SK-N-SH (cell line): ENCODE results near the gene C9orf72. TPM values are rescaled to one million over a fixed set of nuclear protein-coding genes. Genes with fewer than 3 reads are reported as not detected.

Experiments used
- CTCF ChIA-PET: fragments of 300-600, 350-600 bp; formaldehyde crosslinking; extraction: SDS; loops from one replicate; lab custom pipeline; 2021; lab: Yijun Ruan, JAX
- POLR2A ChIA-PET: fragments of 350-600 bp; sonication (Branson Sonifier 250); formaldehyde crosslinking; extraction: SDS; loops from one replicate; lab custom pipeline; 2020; ENCODE audit warnings: antibody characterized with exemption, inconsistent platforms; lab: Yijun Ruan, JAX
- DNase-seq: peaks from one replicate; pipeline ENCODE4 v3.0.0; 2012
- H2AFZ ChIP-seq: fragments of 200-600 bp; sonication (generic); 2 replicates; pipeline ENCODE4 v1.8.1; 2016; ENCODE audit warnings: antibody characterized with exemption, mild to moderate bottlenecking, low read depth
- H3F3A ChIP-seq: fragments of 200-600 bp; sonication (generic); replicated peaks from 2 replicates; pipeline ENCODE3; 2016; ENCODE audit warnings: antibody characterized with exemption, mild to moderate bottlenecking; ENCODE audit not compliant: insufficient read depth
- H3K27ac ChIP-seq, 2 experiments: fragments of 200-500 bp in 1 of 2; fragments of 200-600 bp in 1 of 2; sonication (Bioruptor generic) in 1 of 2; sonication (generic), shearing (Covaris generic) in 1 of 2; 2 replicates each; pipeline versions ENCODE4 v1.5.1 to v1.6.1; 2014 to 2016; ENCODE audit warnings: low read depth in 2 of 2, inconsistent platforms in 1 of 2, low read length in 1 of 2, mild to moderate bottlenecking in 1 of 2, mixed read lengths in 1 of 2
- H3K27me3 ChIP-seq: fragments of 200-600 bp; sonication (generic), shearing (Covaris generic); 2 replicates; pipeline ENCODE4 v1.6.1; 2016; ENCODE audit warnings: mixed run types; ENCODE audit not compliant: insufficient read depth
- H3K36me3 ChIP-seq, 2 experiments: fragments of 200-500 bp in 1 of 2; fragments of 200-600 bp in 1 of 2; sonication (Bioruptor generic) in 1 of 2; sonication (generic) in 1 of 2; replicated peaks in 1 of 2; 2 replicates each; pipeline versions ENCODE3 to v1.5.1; 2014 to 2016; ENCODE audit warnings: low read length in 1 of 2, mild to moderate bottlenecking in 1 of 2; ENCODE audit not compliant: insufficient read depth in 2 of 2, control insufficient read depth in 1 of 2
- H3K4me1 ChIP-seq, 2 experiments: fragments of 200-500 bp in 1 of 2; fragments of 200-600 bp in 1 of 2; sonication (Bioruptor generic) in 1 of 2; sonication (generic), shearing (Covaris generic) in 1 of 2; 2 replicates each; pipeline versions ENCODE4 v1.5.1 to v1.6.1; 2014 to 2016; ENCODE audit warnings: low read depth in 1 of 2, low read length in 1 of 2, mixed run types in 1 of 2; ENCODE audit not compliant: insufficient read depth in 2 of 2, control insufficient read depth in 1 of 2
- H3K4me2 ChIP-seq: fragments of 200-600 bp; sonication (generic), shearing (Covaris generic); 2 replicates; pipeline ENCODE4 v1.6.1; 2017; ENCODE audit warnings: mixed run types
- H3K4me3 ChIP-seq, 2 experiments: fragments of 200-500 bp in 1 of 2; fragments of 200-600 bp in 1 of 2; sonication (Bioruptor generic) in 1 of 2; sonication (generic), shearing (Covaris generic) in 1 of 2; 2 replicates each; pipeline versions ENCODE4 v1.5.1 to v1.8.1; 2014 to 2016; ENCODE audit warnings: low read depth in 2 of 2, inconsistent platforms in 1 of 2, low read length in 1 of 2, mild to moderate bottlenecking in 1 of 2, mixed read lengths in 1 of 2, moderate library complexity in 1 of 2
- H3K79me2 ChIP-seq: fragments of 200-600 bp; sonication (generic); 2 replicates; pipeline ENCODE4 v1.8.1; 2017; ENCODE audit warnings: mild to moderate bottlenecking; ENCODE audit not compliant: insufficient read depth
- H3K9ac ChIP-seq: fragments of 200-600 bp; sonication (generic); 2 replicates; pipeline ENCODE4 v1.6.1; 2017; ENCODE audit warnings: mixed run types
- H3K9me2 ChIP-seq: fragments of 200-600 bp; sonication (generic); 2 replicates; pipeline ENCODE4 v1.6.1; 2017; ENCODE audit warnings: mixed run types
- H3K9me3 ChIP-seq: fragments of 200-600 bp; sonication (generic); 2 replicates; pipeline ENCODE4 v1.6.1; 2017; ENCODE audit warnings: mixed run types, mild to moderate bottlenecking, moderate library complexity
- H4K20me1 ChIP-seq: fragments of 200-600 bp; sonication (generic); 2 replicates; pipeline ENCODE4 v1.6.1; 2017; ENCODE audit warnings: mild to moderate bottlenecking, mixed run types; ENCODE audit not compliant: insufficient read depth
- EP300 ChIP-seq, 2 experiments: IDR thresholded peaks; 2 replicates each; pipeline versions ENCODE4 v1.4.0 to v1.6.1; 2012; ENCODE audit warnings: borderline replicate concordance in 1 of 2, low read depth in 1 of 2, low read length in 1 of 2
- FOSL2 ChIP-seq: IDR thresholded peaks from 2 replicates; pipeline ENCODE4 v1.4.0; 2012; ENCODE audit warnings: low read depth, mild to moderate bottlenecking, moderate library complexity, borderline replicate concordance
- FOXJ3 ChIP-seq: sonication (generic); formaldehyde crosslinking; IDR thresholded peaks from 2 replicates; pipeline ENCODE4 v1.5.1; 2020; ENCODE audit warnings: mild to moderate bottlenecking, missing genetic modification reagents
- JUND ChIP-seq: IDR thresholded peaks from 2 replicates; pipeline ENCODE4 v1.4.0; 2012
- MEF2A ChIP-seq: IDR thresholded peaks from 2 replicates; pipeline ENCODE4 v1.4.0; 2012; ENCODE audit warnings: low read depth, borderline replicate concordance
- MXI1 ChIP-seq: IDR thresholded peaks from 2 replicates; pipeline ENCODE4 v1.6.1; 2012; ENCODE audit warnings: mild to moderate bottlenecking, low read depth, low read length, improper control_type of control experiment
- NRF1 ChIP-seq: IDR thresholded peaks from 2 replicates; pipeline ENCODE4 v1.6.1; 2012; ENCODE audit warnings: low read depth, mild to moderate bottlenecking, low read length
- RXRA ChIP-seq: IDR thresholded peaks from 2 replicates; pipeline ENCODE4 v1.4.0; 2012; ENCODE audit warnings: low read depth, mild to moderate bottlenecking, borderline replicate concordance
- SIN3A ChIP-seq: IDR thresholded peaks from 2 replicates; pipeline ENCODE4 v1.6.1; 2012; ENCODE audit warnings: low read depth, mild to moderate bottlenecking, low read length, moderate library complexity, borderline replicate concordance
- TAF1 ChIP-seq: IDR thresholded peaks from 2 replicates; pipeline ENCODE4 v1.6.1; 2012; ENCODE audit warnings: low read depth, mild to moderate bottlenecking, low read length, moderate library complexity, borderline replicate concordance
- TCF12 ChIP-seq: IDR thresholded peaks from 2 replicates; pipeline ENCODE4 v1.4.0; 2012
- YY1 ChIP-seq: IDR thresholded peaks from 2 replicates; pipeline ENCODE4 v1.4.0; 2012; ENCODE audit warnings: low read depth, mild to moderate bottlenecking
- WGBS: methylation state at CpG from one replicate; pipeline ENCODE4 v1.1.6; 2017; ENCODE audit warnings: low lambda C conversion rate; 5-methylcytosine and 5-hydroxymethylcytosine counted together
- polyA plus RNA-seq, 3 experiments: library from polyadenylated mRNA; depleted of rRNA; stranded (reverse); fragments of >200 nt; gene quantifications; 2 replicates each; pipeline ENCODE4 v1.2.3, GENCODE V29; 2012
- TF ChIP-seq, protein P1 (sequence below): IDR thresholded peaks from 2 replicates; pipeline ENCODE4 v1.6.1; 2012; ENCODE audit warnings: mild to moderate bottlenecking, low read depth, low read length, moderate library complexity
- TF ChIP-seq, protein P2 (sequence below): IDR thresholded peaks from 2 replicates; pipeline ENCODE4; 2012
- TF ChIP-seq, protein P3 (sequence below): IDR thresholded peaks from 2 replicates; pipeline ENCODE4 v1.4.0; 2012; ENCODE audit warnings: low read depth, borderline replicate concordance
- TF ChIP-seq, protein P4 (sequence below): IDR thresholded peaks from 2 replicates; pipeline ENCODE4 v1.4.0; 2012; ENCODE audit warnings: low read depth, borderline replicate concordance

The C9orf72 gene
- polyA plus RNA-seq, 1 of the 3 experiments (the other 2 are of a cell fraction) = 4.0 TPM

DNA sequence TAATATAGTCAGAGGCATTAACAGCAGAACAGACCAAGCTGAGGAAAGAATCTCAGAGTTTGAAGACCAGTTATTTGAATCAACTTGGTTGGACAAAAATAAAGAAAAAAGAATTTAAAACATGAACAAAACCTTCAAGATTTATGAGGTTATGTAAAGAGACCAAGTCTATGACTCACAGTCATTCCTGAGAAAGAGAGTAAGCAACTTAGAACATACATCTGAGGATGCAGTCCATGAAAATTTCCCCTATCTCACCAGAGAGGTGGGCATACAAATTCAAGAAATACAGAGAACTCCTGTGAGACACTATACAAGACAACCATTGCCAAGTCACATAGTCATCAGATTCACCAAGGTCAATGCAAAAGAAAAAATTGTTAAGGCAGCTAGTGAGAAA, 17.4 kb upstream of the C9orf72 start:
- Histone ChIP-seq H3K9me2 (no peaks in the 10 kb centered on the region), H3K27ac (no peak overlapping the region), H3K79me2 (no peaks in the 10 kb centered on the region), H3K9ac (no peak overlapping the region), H3K4me1 (peaks cover 0 to 5% of the 10 kb centered on the region in 2 experiments; a peak in 2 of 4 replicates), H3K36me3 (no peaks in the 10 kb centered on the region), H3K9me3 (no peaks in the 10 kb centered on the region), H2AFZ (no peak overlapping the region), H3K4me3 (no peak overlapping the region), H3K27me3 (no peaks in the 10 kb centered on the region), H4K20me1 (no peaks in the 10 kb centered on the region), H3F3A (no peaks in the 10 kb centered on the region), H3K4me2 (no peak overlapping the region)
- DNase-seq = no peak
- TF ChIP-seq FOSL2 = 0 out of 2 replicates have a peak, but pooled peaks have one; percentile 7
- TF ChIP-seq, protein P1, sequence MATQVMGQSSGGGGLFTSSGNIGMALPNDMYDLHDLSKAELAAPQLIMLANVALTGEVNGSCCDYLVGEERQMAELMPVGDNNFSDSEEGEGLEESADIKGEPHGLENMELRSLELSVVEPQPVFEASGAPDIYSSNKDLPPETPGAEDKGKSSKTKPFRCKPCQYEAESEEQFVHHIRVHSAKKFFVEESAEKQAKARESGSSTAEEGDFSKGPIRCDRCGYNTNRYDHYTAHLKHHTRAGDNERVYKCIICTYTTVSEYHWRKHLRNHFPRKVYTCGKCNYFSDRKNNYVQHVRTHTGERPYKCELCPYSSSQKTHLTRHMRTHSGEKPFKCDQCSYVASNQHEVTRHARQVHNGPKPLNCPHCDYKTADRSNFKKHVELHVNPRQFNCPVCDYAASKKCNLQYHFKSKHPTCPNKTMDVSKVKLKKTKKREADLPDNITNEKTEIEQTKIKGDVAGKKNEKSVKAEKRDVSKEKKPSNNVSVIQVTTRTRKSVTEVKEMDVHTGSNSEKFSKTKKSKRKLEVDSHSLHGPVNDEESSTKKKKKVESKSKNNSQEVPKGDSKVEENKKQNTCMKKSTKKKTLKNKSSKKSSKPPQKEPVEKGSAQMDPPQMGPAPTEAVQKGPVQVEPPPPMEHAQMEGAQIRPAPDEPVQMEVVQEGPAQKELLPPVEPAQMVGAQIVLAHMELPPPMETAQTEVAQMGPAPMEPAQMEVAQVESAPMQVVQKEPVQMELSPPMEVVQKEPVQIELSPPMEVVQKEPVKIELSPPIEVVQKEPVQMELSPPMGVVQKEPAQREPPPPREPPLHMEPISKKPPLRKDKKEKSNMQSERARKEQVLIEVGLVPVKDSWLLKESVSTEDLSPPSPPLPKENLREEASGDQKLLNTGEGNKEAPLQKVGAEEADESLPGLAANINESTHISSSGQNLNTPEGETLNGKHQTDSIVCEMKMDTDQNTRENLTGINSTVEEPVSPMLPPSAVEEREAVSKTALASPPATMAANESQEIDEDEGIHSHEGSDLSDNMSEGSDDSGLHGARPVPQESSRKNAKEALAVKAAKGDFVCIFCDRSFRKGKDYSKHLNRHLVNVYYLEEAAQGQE = no peak
- CTCF ChIA-PET = interaction anchor here (0.8 to 2.0 kb wide), 2 partner anchors 10 to 14 kb away, joined by 3 to 7 read pairs; no protein-coding TSS in a partner anchor
- POLR2A ChIA-PET = no interaction called here

DNA sequence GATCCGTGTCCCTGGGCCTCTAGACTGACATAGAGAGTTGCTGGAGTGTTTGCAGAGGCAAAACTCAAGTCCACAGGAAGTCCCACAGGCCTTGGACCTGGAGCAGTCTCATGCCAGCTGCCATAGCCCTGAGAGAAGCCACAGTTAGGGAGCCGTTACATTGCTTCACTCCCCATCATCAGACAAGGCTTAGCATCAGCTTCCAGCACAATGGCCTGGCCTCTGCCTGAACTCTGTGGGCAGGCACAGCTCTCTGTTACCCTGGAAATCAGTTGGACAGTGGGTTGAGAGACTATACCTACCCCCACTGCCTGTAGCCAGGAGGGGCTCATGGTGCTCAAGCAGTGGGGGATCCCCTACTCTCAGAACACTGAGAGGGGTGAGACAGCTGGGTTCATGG, 16.2 kb upstream of the C9orf72 start:
- H3K9me3 ChIP-seq = no peaks in the 10 kb centered on the region
- DNase-seq = no peak
- no peaks in the 10 kb centered on the region for H3F3A ChIP-seq
- H2AFZ ChIP-seq = no peak overlapping the region
- H3K36me3 ChIP-seq = no peaks in the 10 kb centered on the region
- no peak overlapping the region for H3K4me3 ChIP-seq
- H3K4me2 ChIP-seq = no peak overlapping the region
- no peaks in the 10 kb centered on the region for H3K79me2 ChIP-seq
- no peak overlapping the region for H3K9ac ChIP-seq
- ChIA-PET CTCF (interaction anchor here (0.8 to 2.0 kb wide), 2 partner anchors 9 to 13 kb away, joined by 3 to 7 read pairs; no protein-coding TSS in a partner anchor), POLR2A (no interaction called here)
- no peak overlapping the region for H3K27ac ChIP-seq
- no peaks in the 10 kb centered on the region for H3K27me3 ChIP-seq
- no peaks in the 10 kb centered on the region for H3K9me2 ChIP-seq
- H3K4me1 ChIP-seq = peaks cover 0 to 5% of the 10 kb centered on the region in 2 experiments; a peak in 2 of 4 replicates
- 46% methylated on average over 2 of the region's 2 CpGs for WGBS
- no peaks in the 10 kb centered on the region for H4K20me1 ChIP-seq
- no peak for TF ChIP-seq MEF2A
- TF ChIP-seq RXRA = no peak
- no peak for TF ChIP-seq EP300 (IDR thresholded peaks at IDR 0.05; ENCODE audit: borderline replicate concordance in 1 of 2, low read depth in 1 of 2, low read length in 1 of 2)
- TF ChIP-seq FOXJ3 (CRISPR knock-in tag) = no peak
- TF ChIP-seq, protein P1 = no peak
- TF ChIP-seq, protein P2, sequence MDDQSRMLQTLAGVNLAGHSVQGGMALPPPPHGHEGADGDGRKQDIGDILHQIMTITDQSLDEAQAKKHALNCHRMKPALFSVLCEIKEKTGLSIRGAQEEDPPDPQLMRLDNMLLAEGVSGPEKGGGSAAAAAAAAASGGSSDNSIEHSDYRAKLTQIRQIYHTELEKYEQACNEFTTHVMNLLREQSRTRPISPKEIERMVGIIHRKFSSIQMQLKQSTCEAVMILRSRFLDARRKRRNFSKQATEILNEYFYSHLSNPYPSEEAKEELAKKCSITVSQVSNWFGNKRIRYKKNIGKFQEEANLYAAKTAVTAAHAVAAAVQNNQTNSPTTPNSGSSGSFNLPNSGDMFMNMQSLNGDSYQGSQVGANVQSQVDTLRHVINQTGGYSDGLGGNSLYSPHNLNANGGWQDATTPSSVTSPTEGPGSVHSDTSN = no peak
- no peak for TF ChIP-seq YY1
- no peak for TF ChIP-seq MXI1
- TF ChIP-seq SIN3A = no peak
- TF ChIP-seq TAF1 = no peak
- no peak for TF ChIP-seq TCF12
- TF ChIP-seq, protein P3, sequence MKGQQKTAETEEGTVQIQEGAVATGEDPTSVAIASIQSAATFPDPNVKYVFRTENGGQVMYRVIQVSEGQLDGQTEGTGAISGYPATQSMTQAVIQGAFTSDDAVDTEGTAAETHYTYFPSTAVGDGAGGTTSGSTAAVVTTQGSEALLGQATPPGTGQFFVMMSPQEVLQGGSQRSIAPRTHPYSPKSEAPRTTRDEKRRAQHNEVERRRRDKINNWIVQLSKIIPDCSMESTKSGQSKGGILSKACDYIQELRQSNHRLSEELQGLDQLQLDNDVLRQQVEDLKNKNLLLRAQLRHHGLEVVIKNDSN = no peak
- TF ChIP-seq, protein P4, sequence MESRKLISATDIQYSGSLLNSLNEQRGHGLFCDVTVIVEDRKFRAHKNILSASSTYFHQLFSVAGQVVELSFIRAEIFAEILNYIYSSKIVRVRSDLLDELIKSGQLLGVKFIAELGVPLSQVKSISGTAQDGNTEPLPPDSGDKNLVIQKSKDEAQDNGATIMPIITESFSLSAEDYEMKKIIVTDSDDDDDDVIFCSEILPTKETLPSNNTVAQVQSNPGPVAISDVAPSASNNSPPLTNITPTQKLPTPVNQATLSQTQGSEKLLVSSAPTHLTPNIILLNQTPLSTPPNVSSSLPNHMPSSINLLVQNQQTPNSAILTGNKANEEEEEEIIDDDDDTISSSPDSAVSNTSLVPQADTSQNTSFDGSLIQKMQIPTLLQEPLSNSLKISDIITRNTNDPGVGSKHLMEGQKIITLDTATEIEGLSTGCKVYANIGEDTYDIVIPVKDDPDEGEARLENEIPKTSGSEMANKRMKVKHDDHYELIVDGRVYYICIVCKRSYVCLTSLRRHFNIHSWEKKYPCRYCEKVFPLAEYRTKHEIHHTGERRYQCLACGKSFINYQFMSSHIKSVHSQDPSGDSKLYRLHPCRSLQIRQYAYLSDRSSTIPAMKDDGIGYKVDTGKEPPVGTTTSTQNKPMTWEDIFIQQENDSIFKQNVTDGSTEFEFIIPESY = no peak
- TF ChIP-seq NRF1 = no peak
- TF ChIP-seq JUND = no peak
